ENCODE data around the gene ATRN. TPM values are rescaled to one million over a fixed set of nuclear protein-coding genes. Genes with fewer than 3 reads are reported as not detected.

Gene ATRN
- total RNA-seq, 2 experiments from 2014 or later = 8.8 to 9.1 TPM

DNA sequence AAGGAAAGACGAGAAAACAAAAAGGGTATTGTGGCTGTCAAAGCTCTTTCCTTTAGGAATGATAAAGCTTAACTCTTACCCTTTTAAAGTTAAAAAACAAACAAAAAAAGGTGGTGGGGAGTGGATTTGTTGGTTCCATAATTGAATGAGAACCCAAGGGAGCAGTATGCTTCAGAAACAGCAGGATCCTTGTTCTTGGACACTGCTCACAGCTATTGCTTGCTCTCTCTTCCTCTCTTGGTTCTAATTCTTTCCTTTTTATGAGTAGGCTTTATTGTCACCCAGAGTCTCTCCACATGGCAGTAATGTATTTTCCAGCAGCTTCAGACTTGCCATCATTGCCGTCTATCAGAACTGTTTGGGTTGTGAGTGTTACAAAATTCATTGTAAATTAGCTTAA lies 18.7 kb upstream of the ATRN start:
- H3K4me3 ChIP-seq (ENCODE audit: low read length) = no peak overlapping the region
- CTCF ChIA-PET = no interaction called here
- H3K4me3 Mint-ChIP-seq = no peak overlapping the region
- H3K27me3 Mint-ChIP-seq = peaks cover 6% of the 10 kb centered on the region
- H3K4me1 Mint-ChIP-seq (ENCODE audit: low read depth) = no peaks in the 10 kb centered on the region
- no peak overlapping the region for H3K27ac ChIP-seq (ENCODE audit: low read depth in 1 of 2, low read length in 2 of 2)
- no peaks in the 10 kb centered on the region for H3K9me3 Mint-ChIP-seq
- TF ChIP-seq, protein P1, sequence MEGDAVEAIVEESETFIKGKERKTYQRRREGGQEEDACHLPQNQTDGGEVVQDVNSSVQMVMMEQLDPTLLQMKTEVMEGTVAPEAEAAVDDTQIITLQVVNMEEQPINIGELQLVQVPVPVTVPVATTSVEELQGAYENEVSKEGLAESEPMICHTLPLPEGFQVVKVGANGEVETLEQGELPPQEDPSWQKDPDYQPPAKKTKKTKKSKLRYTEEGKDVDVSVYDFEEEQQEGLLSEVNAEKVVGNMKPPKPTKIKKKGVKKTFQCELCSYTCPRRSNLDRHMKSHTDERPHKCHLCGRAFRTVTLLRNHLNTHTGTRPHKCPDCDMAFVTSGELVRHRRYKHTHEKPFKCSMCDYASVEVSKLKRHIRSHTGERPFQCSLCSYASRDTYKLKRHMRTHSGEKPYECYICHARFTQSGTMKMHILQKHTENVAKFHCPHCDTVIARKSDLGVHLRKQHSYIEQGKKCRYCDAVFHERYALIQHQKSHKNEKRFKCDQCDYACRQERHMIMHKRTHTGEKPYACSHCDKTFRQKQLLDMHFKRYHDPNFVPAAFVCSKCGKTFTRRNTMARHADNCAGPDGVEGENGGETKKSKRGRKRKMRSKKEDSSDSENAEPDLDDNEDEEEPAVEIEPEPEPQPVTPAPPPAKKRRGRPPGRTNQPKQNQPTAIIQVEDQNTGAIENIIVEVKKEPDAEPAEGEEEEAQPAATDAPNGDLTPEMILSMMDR (IDR thresholded peaks at IDR 0.05) = no peak
- H3K9me3 ChIP-seq (ENCODE audit: control insufficient read depth in 1 of 2, insufficient read depth in 1 of 2, low read length in 2 of 2) = no peaks in the 10 kb centered on the region
- H3K4me1 ChIP-seq (ENCODE audit: insufficient read depth, low read length) = no peaks in the 10 kb centered on the region
- H3K36me3 Mint-ChIP-seq (ENCODE audit: low read depth) = no peaks in the 10 kb centered on the region
- POLR2A ChIA-PET = no interaction called here
- no peaks in the 10 kb centered on the region for H3K27me3 ChIP-seq (ENCODE audit: control insufficient read depth in 1 of 2, insufficient read depth in 2 of 2, low read length in 2 of 2)
- DNase-seq (no peak), ATAC-seq (ENCODE audit: poor library complexity) (no peak)
- no peaks in the 10 kb centered on the region for H3K36me3 ChIP-seq (ENCODE audit: insufficient read depth, low read length)
- no peak overlapping the region for H3K27ac Mint-ChIP-seq
- intact Hi-C loops (cut with DNase I, micrococcal nuclease) = no loop called here

DNA sequence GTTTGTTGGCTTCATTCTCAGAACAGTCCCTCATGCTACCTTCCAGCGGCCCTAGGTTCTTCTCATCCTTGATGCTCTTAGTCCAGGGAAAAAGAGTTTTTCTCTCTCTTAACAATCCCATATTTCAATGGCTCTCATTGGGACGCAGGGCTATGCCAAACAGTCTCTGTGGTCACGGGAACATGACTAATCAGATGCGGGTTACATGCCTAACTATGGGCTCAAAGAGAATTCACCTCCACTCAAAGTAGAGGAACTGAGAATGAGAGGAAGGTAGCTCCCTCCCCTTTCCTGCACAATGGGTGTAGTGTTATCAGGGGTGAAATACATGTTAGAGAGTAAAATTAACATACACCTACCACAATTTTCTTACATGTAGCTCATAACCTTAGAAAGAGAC lies 18.1 kb upstream of the ATRN start:
- intact Hi-C loops (cut with DNase I, micrococcal nuclease) = no loop called here

DNA sequence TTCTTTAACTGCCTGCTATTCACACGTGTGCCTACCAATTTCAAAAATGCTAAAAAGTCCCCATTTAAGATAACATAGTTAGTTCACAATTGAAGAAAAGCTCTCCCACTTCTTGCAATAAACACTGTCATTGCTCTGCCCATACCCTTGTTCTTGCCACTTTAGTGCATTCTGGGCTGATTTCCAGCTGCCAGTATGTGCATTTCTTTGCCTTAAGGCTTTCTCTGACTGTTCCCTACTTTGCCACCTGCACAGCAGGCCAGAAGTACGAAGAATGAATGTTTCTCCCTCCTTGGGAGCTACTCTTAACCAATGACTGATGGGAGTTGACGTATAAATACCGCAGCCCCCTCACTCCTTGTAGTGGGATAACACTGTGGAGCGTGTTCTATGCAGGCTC lies 16.0 kb upstream of the ATRN start:
- TF ChIP-seq, protein P1 (IDR thresholded peaks at IDR 0.05) = no peak
- Mint-ChIP-seq H3K36me3 (ENCODE audit: low read depth) (no peaks in the 10 kb centered on the region), H3K27me3 (peaks cover 11% of the 10 kb centered on the region), H3K4me3 (no peak overlapping the region), H3K9me3 (no peaks in the 10 kb centered on the region), H3K4me1 (ENCODE audit: low read depth) (no peaks in the 10 kb centered on the region), H3K27ac (no peak overlapping the region)
- H3K36me3 ChIP-seq (ENCODE audit: insufficient read depth, low read length) = no peaks in the 10 kb centered on the region
- no peaks in the 10 kb centered on the region for H3K9me3 ChIP-seq (ENCODE audit: control insufficient read depth in 1 of 2, insufficient read depth in 1 of 2, low read length in 2 of 2)
- intact Hi-C loops (cut with DNase I, micrococcal nuclease) = no loop called here
- no peak for DNase-seq
- no peak for ATAC-seq (ENCODE audit: poor library complexity)
- peaks cover 0 to 4% of the 10 kb centered on the region in 2 experiments for H3K27me3 ChIP-seq (ENCODE audit: control insufficient read depth in 1 of 2, insufficient read depth in 2 of 2, low read length in 2 of 2)
- ChIA-PET CTCF (no interaction called here), POLR2A (no interaction called here)
- H3K4me3 ChIP-seq (ENCODE audit: low read length) = no peak overlapping the region
- H3K27ac ChIP-seq (ENCODE audit: low read depth in 1 of 2, low read length in 2 of 2) = no peak overlapping the region
- no peaks in the 10 kb centered on the region for H3K4me1 ChIP-seq (ENCODE audit: insufficient read depth, low read length)

More for the DNA sequence above, 18.1 kb upstream of the ATRN start:
- H3K4me1 Mint-ChIP-seq (ENCODE audit: low read depth) = no peaks in the 10 kb centered on the region
- Histone ChIP-seq H3K27me3 (ENCODE audit: control insufficient read depth in 1 of 2, insufficient read depth in 2 of 2, low read length in 2 of 2) (peaks cover 0 to 4% of the 10 kb centered on the region in 2 experiments), H3K4me3 (ENCODE audit: low read length) (no peak overlapping the region), H3K9me3 (ENCODE audit: control insufficient read depth in 1 of 2, insufficient read depth in 1 of 2, low read length in 2 of 2) (no peaks in the 10 kb centered on the region), H3K4me1 (ENCODE audit: insufficient read depth, low read length) (no peaks in the 10 kb centered on the region), H3K27ac (ENCODE audit: low read depth in 1 of 2, low read length in 2 of 2) (no peak overlapping the region), H3K36me3 (ENCODE audit: insufficient read depth, low read length) (no peaks in the 10 kb centered on the region)
- H3K36me3 Mint-ChIP-seq (ENCODE audit: low read depth) = no peaks in the 10 kb centered on the region
- no peak overlapping the region for H3K27ac Mint-ChIP-seq
- ATAC-seq (ENCODE audit: poor library complexity) (no peak), DNase-seq (no peak)
- ChIA-PET POLR2A (no interaction called here), CTCF (no interaction called here)
- peaks cover 11% of the 10 kb centered on the region for H3K27me3 Mint-ChIP-seq
- no peak overlapping the region for H3K4me3 Mint-ChIP-seq
- TF ChIP-seq, protein P1 (IDR thresholded peaks at IDR 0.05) = no peak
- no peaks in the 10 kb centered on the region for H3K9me3 Mint-ChIP-seq
